Vagina (tissue), 2 donors: ENCODE results near the gene MRC2.

Source experiments
- CTCF ChIP-seq, 3 experiments: fragments of 450-650 bp in 2 of 3; fragments of 200-600 bp in 1 of 3; sonication (generic) in 1 of 3; IDR thresholded peaks; one replicate each; pipeline ENCODE4 v1.5.1; 2017 to 2019; ENCODE audit warnings: antibody characterized with exemption in 3 of 3, mild to moderate bottlenecking in 2 of 3, moderate library complexity in 2 of 3
- POLR2A ChIP-seq, 2 donors: fragments of 450-650 bp; IDR thresholded peaks; one replicate each; pipeline ENCODE4 v1.6.1; 2017; ENCODE audit warnings: antibody characterized with exemption in 2 of 2, mild to moderate bottlenecking in 2 of 2, moderate library complexity in 2 of 2
- POLR2AphosphoS5 ChIP-seq, 2 donors: sonication (generic); formaldehyde crosslinking; IDR thresholded peaks; one replicate each; pipeline ENCODE4 v1.9.0; 2017; ENCODE audit warnings: antibody characterized with exemption in 2 of 2, mild to moderate bottlenecking in 2 of 2, low read depth in 1 of 2; ENCODE audit not compliant: insufficient read depth in 1 of 2

DNA sequence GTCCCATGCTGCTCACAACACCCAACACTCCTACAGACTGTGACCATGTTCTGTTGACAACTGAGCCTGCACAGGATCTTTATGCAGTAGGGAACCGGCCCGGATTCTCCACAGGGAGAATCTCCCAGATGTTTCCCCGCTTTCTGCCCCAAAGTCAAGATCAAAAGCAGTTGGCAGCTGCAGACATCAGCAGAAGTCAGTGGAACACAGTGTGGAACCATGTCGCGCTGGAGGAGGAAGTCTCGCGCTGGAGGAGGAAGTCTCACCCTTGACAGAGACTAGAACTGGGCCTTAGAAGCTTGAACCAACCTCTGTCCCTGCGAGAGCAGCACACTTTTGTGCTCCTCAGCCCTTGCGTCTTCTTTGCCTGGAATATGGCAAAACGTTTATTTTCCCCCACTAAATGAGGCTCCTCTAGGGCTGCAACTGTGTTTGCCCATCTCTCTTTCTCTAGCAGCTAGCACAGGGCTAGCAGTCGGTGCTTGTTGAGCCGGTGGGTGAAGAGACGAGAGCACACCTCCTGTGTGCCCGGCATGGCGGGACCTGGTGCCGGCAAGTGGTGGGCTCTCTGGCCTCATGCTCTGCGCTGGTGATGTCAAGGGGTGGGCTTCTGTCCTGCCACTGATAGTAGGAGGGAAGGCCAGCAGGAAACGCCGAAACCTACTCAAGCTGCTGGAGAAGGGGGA lies 2.1 kb upstream of the MRC2 start:
- TF ChIP-seq CTCF (IDR thresholded peaks at IDR 0.05) (no peak), POLR2A (IDR thresholded peaks at IDR 0.05) (no peak), POLR2AphosphoS5 (IDR thresholded peaks at IDR 0.05; ENCODE audit: insufficient read depth in 1 of 2, low read depth in 1 of 2) (no peak)
